Kidney (tissue), 14 donors: ENCODE measurements around the gene BSG. TPM values are rescaled to one million over a fixed set of nuclear protein-coding genes. Genes with fewer than 3 reads are reported as not detected.
A peak's percentile ranks its signal among the peaks of the same experiment; 100 is the strongest.

Experiments
- DNase-seq, 5 donors: peaks; one replicate each; pipeline ENCODE4 v3.0.0-alpha.2; 2013 to 2020
- FAIRE-seq: peaks from 2 replicates; lab custom pipeline; 2012; peaks lifted over from hg19 to GRCh38; lab: Jason Lieb, UNC
- H3K27ac ChIP-seq, 2 donors: one replicate each; pipeline ENCODE4 v1.7.0; 2013; ENCODE audit warnings: low read depth in 2 of 2, low read length in 2 of 2, inconsistent platforms in 1 of 2
- H3K27me3 ChIP-seq: one replicate; pipeline ENCODE4 v1.7.1; 2013; ENCODE audit warnings: low read length, inconsistent platforms; ENCODE audit not compliant: control insufficient read depth, insufficient read depth
- H3K36me3 ChIP-seq, 3 donors: one replicate each; pipeline versions ENCODE4 v1.7.0 to v1.7.1; 2013; ENCODE audit warnings: low read length in 3 of 3, control low read depth in 1 of 3, inconsistent platforms in 1 of 3; ENCODE audit not compliant: insufficient read depth in 3 of 3, control insufficient read depth in 2 of 3
- H3K4me1 ChIP-seq, 3 donors: one replicate each; pipeline versions ENCODE4 v1.7.0 to v1.7.1; 2013; ENCODE audit warnings: low read length in 3 of 3, inconsistent platforms in 1 of 3, low read depth in 1 of 3; ENCODE audit not compliant: control insufficient read depth in 2 of 3, insufficient read depth in 2 of 3
- H3K4me3 ChIP-seq, 3 donors: one replicate each; pipeline versions ENCODE4 v1.7.0 to v1.8.1; 2013; ENCODE audit warnings: low read length in 3 of 3, control low read depth in 1 of 3, inconsistent platforms in 1 of 3
- H3K9ac ChIP-seq, 3 donors: one replicate each; pipeline versions ENCODE4 v1.7.0 to v1.7.1; 2013; ENCODE audit warnings: low read length in 3 of 3, control low read depth in 1 of 3, inconsistent platforms in 1 of 3
- H3K9me3 ChIP-seq, 3 donors: one replicate each; pipeline versions ENCODE4 v1.7.0 to v1.7.1; 2013; ENCODE audit warnings: low read length in 3 of 3, control low read depth in 1 of 3, inconsistent platforms in 1 of 3; ENCODE audit not compliant: control insufficient read depth in 2 of 3, insufficient read depth in 1 of 3
- CTCF ChIP-seq: IDR thresholded peaks from 3 replicates; pipeline ENCODE4 v1.5.1; 2012; ENCODE audit warnings: mild to moderate bottlenecking, moderate library complexity, borderline replicate concordance; ENCODE audit not compliant: insufficient read depth; ENCODE audit errors: extremely low read depth
- intact Hi-C: fragments of 100-400 bp; cut with DNase I; formaldehyde crosslinking; loops from one replicate; pipeline ENCODE4 v1.11.1; 2022
- polyA plus RNA-seq: library from polyadenylated mRNA; stranded (reverse); fragments of 350-450 nt; fragmentation: Illumina TruSeq; extraction: RNeasy Lipid Tissue Mini Kit (QIAGEN cat#74804); gene quantifications from one replicate; pipeline ENCODE4 v1.2.3, GENCODE V29; 2014; ENCODE audit warnings: low read depth, low replicate concordance; ENCODE audit not compliant: insufficient read depth
- total RNA-seq: library from RNA; stranded (reverse); fragmentation: NEBNext Ultra II Directional; extraction: Animal tissue kit (Norgen Biotek cat#: 25700); gene quantifications from one replicate; pipeline ENCODE4 v1.2.1, GENCODE V29; 2021
- donor health status: control.
- donor health status: control.
- donor health status: control.
- donor health status: control.
- donor health status: control.
- donor health status: DM: yes; HTN: yes; CAD: no.
- donor health status: Normal renal cell carcinoma (clear cell type).

The BSG gene
- total and polyA plus RNA-seq, 2 donors from 2014 or later, result 554 to 984 TPM

GRCh38 chr19:547836-548720, 24.3 kb upstream of the BSG start:
- no peak overlapping the region for H3K4me3 ChIP-seq
- H3K36me3 ChIP-seq, result no peaks in the 10 kb centered on the region
- intact Hi-C loops, result no loop called here
- no peak for TF ChIP-seq CTCF
- H3K27me3 ChIP-seq, result no peaks in the 10 kb centered on the region
- H3K4me1 ChIP-seq, result peaks cover 0 to 2% (median 0%) of the 10 kb centered on the region in 3 donors
- no peak for FAIRE-seq
- no peak overlapping the region for H3K9ac ChIP-seq
- no peak overlapping the region for H3K27ac ChIP-seq
- DNase-seq, result peak in 1 of 5 donors; percentile 46
- no peaks in the 10 kb centered on the region for H3K9me3 ChIP-seq

GRCh38 chr19:548886-549830, 23.2 kb upstream of the BSG start:
- no peaks in the 10 kb centered on the region for H3K27me3 ChIP-seq

GRCh38 chr19:554817-555216, 17.6 kb upstream of the BSG start:
- Histone ChIP-seq H3K9ac (no peak overlapping the region), H3K27me3 (no peaks in the 10 kb centered on the region), H3K9me3 (no peaks in the 10 kb centered on the region), H3K4me3 (no peak overlapping the region), H3K27ac (no peak overlapping the region), H3K36me3 (no peaks in the 10 kb centered on the region), H3K4me1 (peaks cover 0 to 2% (median 0%) of the 10 kb centered on the region in 3 donors)
- no peak for TF ChIP-seq CTCF
- intact Hi-C loops, result no loop called here
- DNase-seq (peak in 1 of 5 donors; percentile 48), FAIRE-seq (no peak)

More at GRCh38 chr19:548886-549830, 23.2 kb upstream of the BSG start:
- intact Hi-C loops, result no loop called here
- no peak for FAIRE-seq
- Histone ChIP-seq H3K4me3 (no peak overlapping the region), H3K27ac (no peak overlapping the region), H3K9ac (no peak overlapping the region), H3K4me1 (peaks cover 0 to 2% (median 0%) of the 10 kb centered on the region in 3 donors), H3K36me3 (no peaks in the 10 kb centered on the region), H3K9me3 (no peaks in the 10 kb centered on the region)
- DNase-seq, result peak in 1 of 5 donors; percentile 81
- no peak for TF ChIP-seq CTCF
